K562 (cell line): ENCODE measurements around the gene ACAA2. TPM values are rescaled to one million over a fixed set of nuclear protein-coding genes. Genes with fewer than 3 reads are reported as not detected.

Experiments
- ATAC-seq: fragments of 200-7000 bp; cut with Tn5 transposase; 3 replicates; pipeline ENCODE4 v1.9.1; 2020; ENCODE audit warnings: moderate library complexity
- BruUV-seq: library from RNA; stranded (reverse); fragments of 400-500 nt; replicated peaks from 2 replicates; lab custom pipeline; 2021; lab: Mats Ljungman, UMichigan
- CTCF ChIA-PET: fragments of 300-600 bp; formaldehyde crosslinking; extraction: SDS; loops from one replicate; lab custom pipeline; 2021; ENCODE audit warnings: low intra/inter-chr PET ratio; lab: Yijun Ruan, JAX
- POLR2A ChIA-PET: fragments of 300-600, 350-650 bp; sonication (Branson Sonifier 250); formaldehyde crosslinking; extraction: SDS; loops from one replicate; lab custom pipeline; 2021; ENCODE audit warnings: antibody characterized with exemption, inconsistent platforms; lab: Yijun Ruan, JAX
- DNase-seq, 4 experiments: peaks; one replicate each; pipeline versions ENCODE4 v3.0.0 to v3.0.0-alpha.2; 2011 to 2018; ENCODE audit warnings: low spot score in 3 of 4, mixed read lengths in 3 of 4; ENCODE audit errors: extremely low read depth in 1 of 4
- FAIRE-seq: peaks from 2 replicates; lab custom pipeline; 2011; peaks lifted over from hg19 to GRCh38; lab: Jason Lieb, UNC
- H2AFZ ChIP-seq: 2 replicates; pipeline ENCODE4 v1.6.0; 2011; ENCODE audit warnings: low read depth, low read length, control low read depth, inconsistent platforms
- H3K27ac ChIP-seq: fragments of 200-600 bp; 3 replicates; pipeline ENCODE4 v1.8.0; 2011; ENCODE audit warnings: low read depth, mild to moderate bottlenecking, control low read depth, inconsistent platforms, low read length, moderate library complexity, mixed read lengths; ENCODE audit errors: extremely low read depth
- H3K27me3 ChIP-seq, 2 experiments: fragments of 300-600 bp in 1 of 2; 2 replicates in 1 of 2; 3 replicates in 1 of 2; pipeline versions ENCODE4 v1.6.0 to v1.8.0; 2011; ENCODE audit warnings: inconsistent platforms in 2 of 2, low read length in 2 of 2, mild to moderate bottlenecking in 1 of 2, mixed read lengths in 1 of 2, moderate library complexity in 1 of 2; ENCODE audit not compliant: control insufficient read depth in 2 of 2, insufficient read depth in 2 of 2
- H3K36me3 ChIP-seq: fragments of 300-600 bp; 3 replicates; pipeline ENCODE4 v1.8.0; 2011; ENCODE audit warnings: mild to moderate bottlenecking, low read length, inconsistent platforms; ENCODE audit not compliant: control insufficient read depth, insufficient read depth
- H3K4me1 ChIP-seq, 2 experiments: fragments of 200-600 bp in 1 of 2; replicated peaks in 1 of 2; 2 replicates in 1 of 2; 3 replicates in 1 of 2; pipeline versions ENCODE4 v1.5.1 to v1.8.0; 2011; ENCODE audit warnings: inconsistent platforms in 2 of 2, low read length in 2 of 2, mild to moderate bottlenecking in 1 of 2, mixed read lengths in 1 of 2, moderate library complexity in 1 of 2; ENCODE audit not compliant: control insufficient read depth in 2 of 2, insufficient read depth in 2 of 2
- H3K4me2 ChIP-seq: 2 replicates; pipeline ENCODE4 v1.6.1; 2011; ENCODE audit warnings: low read length, control low read depth, inconsistent platforms, mixed read lengths; ENCODE audit not compliant: insufficient read depth
- H3K4me3 ChIP-seq: fragments of 200-600 bp; sonication (generic), shearing (Covaris generic); 2 replicates; pipeline ENCODE4 v1.5.1; 2016; ENCODE audit warnings: control low read depth, inconsistent platforms
- H3K79me2 ChIP-seq: fragments of 200-600 bp; 3 replicates; pipeline ENCODE4 v1.8.0; 2011; ENCODE audit warnings: low read length, inconsistent platforms; ENCODE audit not compliant: control insufficient read depth, insufficient read depth
- H3K9ac ChIP-seq, 2 experiments: 2 replicates each; pipeline versions ENCODE4 v1.6.0 to v1.6.1; 2011; ENCODE audit warnings: low read depth in 2 of 2, low read length in 2 of 2, control low read depth in 1 of 2, inconsistent platforms in 1 of 2, mild to moderate bottlenecking in 1 of 2, mixed read lengths in 1 of 2; ENCODE audit not compliant: insufficient read depth in 1 of 2
- H3K9me1 ChIP-seq: one replicate; pipeline ENCODE4 v1.6.0; 2011; ENCODE audit warnings: inconsistent platforms, mild to moderate bottlenecking, low read length, moderate library complexity; ENCODE audit not compliant: control insufficient read depth, insufficient read depth
- H3K9me3 ChIP-seq: replicated peaks from 2 replicates; pipeline ENCODE4 v1.5.1; 2011; ENCODE audit warnings: low read depth, low read length, inconsistent platforms; ENCODE audit not compliant: control insufficient read depth, insufficient read depth
- H4K20me1 ChIP-seq: replicated peaks from 2 replicates; pipeline ENCODE4 v1.6.1; 2011; ENCODE audit warnings: low read length, inconsistent platforms, mixed read lengths; ENCODE audit not compliant: control insufficient read depth, insufficient read depth
- BCLAF1 ChIP-seq, 2 experiments: fragments of 450-650 bp in 1 of 2; IDR thresholded peaks; 2 replicates each; pipeline ENCODE4 v1.6.1; 2011 to 2017; ENCODE audit warnings: low read depth in 2 of 2, antibody characterized with exemption in 1 of 2, borderline replicate concordance in 1 of 2, low read length in 1 of 2, mild to moderate bottlenecking in 1 of 2, mixed read lengths in 1 of 2; ENCODE audit not compliant: control insufficient read depth in 1 of 2
- COPS2 ChIP-seq: fragments of 450-650 bp; conservative IDR thresholded peaks from 2 replicates; pipeline ENCODE4 v1.6.1; 2016; ENCODE audit warnings: mild to moderate bottlenecking, moderate library complexity
- CREB3L1 ChIP-seq: fragments of 450-650 bp; IDR thresholded peaks from 2 replicates; pipeline ENCODE4 v1.6.1; 2014; ENCODE audit warnings: low read depth, mild to moderate bottlenecking, moderate library complexity, borderline replicate concordance
- E2F6 ChIP-seq, 2 experiments: IDR thresholded peaks; 2 replicates each; pipeline ENCODE4 v1.6.1; 2011; ENCODE audit warnings: borderline replicate concordance in 1 of 2, control low read depth in 1 of 2, low read depth in 1 of 2, low read length in 1 of 2, mild to moderate bottlenecking in 1 of 2, mixed read lengths in 1 of 2, moderate library complexity in 1 of 2; ENCODE audit not compliant: insufficient read depth in 1 of 2, insufficient read length in 1 of 2, poor library complexity in 1 of 2, severe bottlenecking in 1 of 2; ENCODE audit errors: extremely low read depth in 1 of 2
- GATAD2A ChIP-seq: fragments of 450-650 bp; IDR thresholded peaks from 2 replicates; pipeline ENCODE4 v1.6.1; 2017
- U2AF1 ChIP-seq: fragments of 200-400 bp; formaldehyde crosslinking; optimal IDR thresholded peaks from 2 replicates; pipeline ENCODE3; 2017; ENCODE audit warnings: mild to moderate bottlenecking, low read depth, low read length, moderate library complexity
- ZNF143 ChIP-seq: sonication (generic); formaldehyde crosslinking; IDR thresholded peaks from 2 replicates; pipeline ENCODE4 v1.9.0; 2022; ENCODE audit warnings: mild to moderate bottlenecking, missing genetic modification reagents
- ZNF282 ChIP-seq: sonication (generic); formaldehyde crosslinking; IDR thresholded peaks from 2 replicates; pipeline ENCODE4 v1.8.1; 2023; ENCODE audit warnings: missing genetic modification reagents
- ZSCAN29 ChIP-seq: fragments of 450-650 bp; IDR thresholded peaks from 2 replicates; pipeline ENCODE4 v1.6.1; 2017
- WGBS: fragments of 100-300 bp; shearing (Covaris generic); methylation state at CpG from one replicate; pipeline ENCODE4 v1.1.6; 2016; ENCODE audit warnings: low coverage, mixed read lengths; ENCODE audit not compliant: insufficient coverage; ENCODE audit errors: missing lambda C conversion rate; 5-methylcytosine and 5-hydroxymethylcytosine counted together
- in situ Hi-C: fragments of 300-500 bp; cut with MboI; formaldehyde crosslinking; loops from 4 replicates; pipeline ENCODE4 v1.15.0; 2018; ENCODE audit warnings: inconsistent platforms, mixed read lengths
- intact Hi-C: fragments of 100-400 bp; cut with micrococcal nuclease; formaldehyde crosslinking; loops from 2 replicates; pipeline ENCODE4 v1.14.2; 2022
- polyA plus RNA-seq, 8 experiments: library from polyadenylated mRNA; depleted of rRNA in 4 of 8; stranded (reverse) in 5 of 8; unstranded in 3 of 8; fragments of >200 nt; fragmentation: Nextera tagmentation in 2 of 8; fragmentation: Illumina TruSeq in 1 of 8; extraction: Ambion mirVana in 2 of 8; extraction: Trizol in 1 of 8; gene quantifications; 2 replicates each; pipeline versions ENCODE4 v1.2.1 to v1.2.3, GENCODE V29; 2011 to 2014; ENCODE audit warnings: inconsistent platforms in 1 of 8, missing spikeins in 1 of 8
- total RNA-seq, 7 experiments: library from RNA; depleted of rRNA in 6 of 7; stranded (reverse); fragments of >200 nt in 6 of 7; fragmentation: Illumina TruSeq in 2 of 7; extraction: Trizol in 2 of 7; gene quantifications; 2 replicates each; pipeline versions ENCODE4 v1.2.1 to v1.2.3, GENCODE V29; 2011 to 2021; ENCODE audit warnings: low replicate concordance in 1 of 7
- TF ChIP-seq, protein P1 (sequence below): fragments of 250-450 bp; sonication (Bioruptor Pico); IDR thresholded peaks from 2 replicates; pipeline ENCODE4 v1.8.0; 2022; ENCODE audit warnings: inconsistent platforms, mild to moderate bottlenecking, moderate library complexity, borderline replicate concordance
- TF ChIP-seq, protein P2 (sequence below): fragments of 250-450 bp; sonication (Bioruptor Pico); IDR thresholded peaks from 2 replicates; pipeline ENCODE4 v1.8.0; 2022; ENCODE audit warnings: inconsistent platforms

Gene ACAA2
- total and polyA plus RNA-seq, 9 of the 15 experiments (the other 6 are each of a cell fraction or from before 2014, with no cell fraction given), result 13.2 to 31.5 (median 21.7) TPM

- WGBS, result 0% methylated on average over 1 of the region's 1 CpG
- no TSS peak for BruUV-seq
- POLR2A ChIA-PET, result interaction anchor here (0.6 to 1.2 kb wide), 3 partner anchors 66 to 284 kb away, joined by 3 to 6 read pairs (median 3); no protein-coding TSS in a partner anchor
Observed at GRCh38 chr18:49844903-49845302, 31.6 kb upstream of the ACAA2 start.

More at GRCh38 chr18:49844903-49845302, 31.6 kb upstream of the ACAA2 start:
- Histone ChIP-seq H4K20me1 (no peaks in the 10 kb centered on the region), H3K79me2 (no peaks in the 10 kb centered on the region), H3K4me1 (no peaks in the 10 kb centered on the region), H3K9me3 (no peaks in the 10 kb centered on the region), H3K36me3 (no peaks in the 10 kb centered on the region), H3K27me3 (peaks cover 0 to 26% of the 10 kb centered on the region in 2 experiments; a peak in 3 of 5 replicates), H2AFZ (no peak overlapping the region), H3K4me3 (no peak overlapping the region), H3K9ac (no peak overlapping the region), H3K4me2 (no peak overlapping the region), H3K27ac (no peak overlapping the region), H3K9me1 (no peaks in the 10 kb centered on the region)
- TF ChIP-seq, protein P1, sequence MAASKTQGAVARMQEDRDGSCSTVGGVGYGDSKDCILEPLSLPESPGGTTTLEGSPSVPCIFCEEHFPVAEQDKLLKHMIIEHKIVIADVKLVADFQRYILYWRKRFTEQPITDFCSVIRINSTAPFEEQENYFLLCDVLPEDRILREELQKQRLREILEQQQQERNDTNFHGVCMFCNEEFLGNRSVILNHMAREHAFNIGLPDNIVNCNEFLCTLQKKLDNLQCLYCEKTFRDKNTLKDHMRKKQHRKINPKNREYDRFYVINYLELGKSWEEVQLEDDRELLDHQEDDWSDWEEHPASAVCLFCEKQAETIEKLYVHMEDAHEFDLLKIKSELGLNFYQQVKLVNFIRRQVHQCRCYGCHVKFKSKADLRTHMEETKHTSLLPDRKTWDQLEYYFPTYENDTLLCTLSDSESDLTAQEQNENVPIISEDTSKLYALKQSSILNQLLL (CRISPR knock-in tag), result no peak
- TF ChIP-seq BCLAF1 (IDR thresholded peaks at IDR 0.05; ENCODE audit: borderline replicate concordance in 1 of 2, control insufficient read depth in 1 of 2, low read depth in 2 of 2, low read length in 1 of 2), result no peak
- TF ChIP-seq, protein P2, sequence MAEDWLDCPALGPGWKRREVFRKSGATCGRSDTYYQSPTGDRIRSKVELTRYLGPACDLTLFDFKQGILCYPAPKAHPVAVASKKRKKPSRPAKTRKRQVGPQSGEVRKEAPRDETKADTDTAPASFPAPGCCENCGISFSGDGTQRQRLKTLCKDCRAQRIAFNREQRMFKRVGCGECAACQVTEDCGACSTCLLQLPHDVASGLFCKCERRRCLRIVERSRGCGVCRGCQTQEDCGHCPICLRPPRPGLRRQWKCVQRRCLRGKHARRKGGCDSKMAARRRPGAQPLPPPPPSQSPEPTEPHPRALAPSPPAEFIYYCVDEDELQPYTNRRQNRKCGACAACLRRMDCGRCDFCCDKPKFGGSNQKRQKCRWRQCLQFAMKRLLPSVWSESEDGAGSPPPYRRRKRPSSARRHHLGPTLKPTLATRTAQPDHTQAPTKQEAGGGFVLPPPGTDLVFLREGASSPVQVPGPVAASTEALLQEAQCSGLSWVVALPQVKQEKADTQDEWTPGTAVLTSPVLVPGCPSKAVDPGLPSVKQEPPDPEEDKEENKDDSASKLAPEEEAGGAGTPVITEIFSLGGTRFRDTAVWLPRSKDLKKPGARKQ (CRISPR knock-in tag), result no peak
- TF ChIP-seq COPS2, result no peak
- no peak for TF ChIP-seq U2AF1
- no peak for TF ChIP-seq ZNF143
- TF ChIP-seq ZSCAN29, result no peak
- no peak for TF ChIP-seq E2F6 (IDR thresholded peaks at IDR 0.05; ENCODE audit: borderline replicate concordance in 1 of 2, extremely low read depth in 1 of 2, insufficient read depth in 1 of 2, insufficient read length in 1 of 2, low read depth in 1 of 2, low read length in 1 of 2, poor library complexity in 1 of 2, severe bottlenecking in 1 of 2)
- TF ChIP-seq CREB3L1, result no peak
- no peak for TF ChIP-seq GATAD2A
- no peak for TF ChIP-seq ZNF282 (CRISPR knock-in tag)
- intact Hi-C loops (no loop called here), in situ Hi-C loops (no loop called here)
- ATAC-seq, result no peak
- no peak for DNase-seq
- CTCF ChIA-PET, result no interaction called here
- FAIRE-seq, result no peak
